ENCODE data around the gene CCDC34.

The CCDC34 gene, protein sequence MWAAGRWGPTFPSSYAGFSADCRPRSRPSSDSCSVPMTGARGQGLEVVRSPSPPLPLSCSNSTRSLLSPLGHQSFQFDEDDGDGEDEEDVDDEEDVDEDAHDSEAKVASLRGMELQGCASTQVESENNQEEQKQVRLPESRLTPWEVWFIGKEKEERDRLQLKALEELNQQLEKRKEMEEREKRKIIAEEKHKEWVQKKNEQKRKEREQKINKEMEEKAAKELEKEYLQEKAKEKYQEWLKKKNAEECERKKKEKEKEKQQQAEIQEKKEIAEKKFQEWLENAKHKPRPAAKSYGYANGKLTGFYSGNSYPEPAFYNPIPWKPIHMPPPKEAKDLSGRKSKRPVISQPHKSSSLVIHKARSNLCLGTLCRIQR

DNA sequence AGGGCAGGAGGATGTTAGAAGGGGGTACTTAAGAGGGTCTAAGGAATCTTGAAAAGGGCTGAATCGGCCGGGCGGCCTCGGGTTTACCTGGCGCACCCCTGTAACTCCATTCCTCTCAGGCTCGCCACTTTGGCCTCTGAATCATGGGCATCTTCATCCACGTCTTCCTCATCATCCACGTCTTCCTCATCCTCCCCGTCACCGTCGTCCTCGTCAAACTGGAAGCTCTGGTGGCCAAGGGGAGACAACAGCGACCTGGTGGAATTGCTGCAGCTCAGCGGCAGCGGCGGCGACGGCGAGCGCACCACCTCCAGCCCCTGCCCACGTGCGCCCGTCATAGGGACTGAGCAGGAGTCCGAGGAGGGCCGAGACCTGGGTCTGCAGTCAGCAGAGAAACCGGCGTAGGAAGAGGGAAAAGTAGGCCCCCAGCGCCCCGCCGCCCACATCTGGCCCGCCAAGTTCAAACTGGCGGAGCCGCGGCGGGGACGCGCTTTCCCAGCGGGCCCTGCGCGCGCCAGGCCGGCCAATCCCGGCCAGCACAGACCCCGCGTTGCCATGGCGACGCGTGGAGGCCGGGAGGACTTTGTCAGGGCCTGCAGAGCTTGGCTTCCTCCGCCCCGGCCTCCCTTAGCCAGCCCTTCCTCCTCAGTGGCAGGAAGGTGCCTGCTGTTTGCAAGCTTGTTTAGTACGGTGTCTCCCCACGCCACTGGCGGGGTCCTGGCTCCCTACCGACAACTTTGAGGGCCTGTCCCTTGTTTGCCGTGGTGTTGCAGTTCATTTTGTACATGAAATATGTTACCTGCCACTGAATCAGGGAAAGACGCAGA lies at the start of gene CCDC34:
CCDC34 (minus strand) TSS at position 467 of the 827 bp plus-strand sequence; CDS start at position 446, 21 bp downstream.
- DNase-seq = peak; percentile 84

DNA sequence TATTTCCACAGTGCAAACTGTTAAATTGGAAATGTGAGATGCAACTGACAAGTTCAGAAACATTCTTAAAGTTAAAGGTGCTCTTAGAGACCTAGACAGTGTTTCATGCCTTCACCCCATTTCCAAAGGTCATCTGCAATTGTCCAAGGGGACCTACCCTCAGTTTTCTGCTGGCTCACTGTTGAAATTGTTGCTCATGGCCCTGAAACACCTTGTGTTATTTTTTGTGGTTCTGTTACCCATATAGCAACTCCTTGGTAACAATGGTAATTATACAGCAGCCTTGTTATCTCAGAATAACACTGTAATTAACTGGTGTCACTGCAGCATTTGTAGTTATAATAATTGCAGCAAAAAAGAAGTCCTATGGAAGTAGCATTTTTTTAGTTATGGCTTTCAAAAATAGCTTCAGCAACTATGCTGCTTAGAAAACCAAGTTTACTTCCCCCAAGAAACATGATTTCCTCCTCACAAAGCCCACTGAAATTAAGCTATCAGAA lies 49.2 kb upstream of the CCDC34 start:
- no peak for DNase-seq

DNA sequence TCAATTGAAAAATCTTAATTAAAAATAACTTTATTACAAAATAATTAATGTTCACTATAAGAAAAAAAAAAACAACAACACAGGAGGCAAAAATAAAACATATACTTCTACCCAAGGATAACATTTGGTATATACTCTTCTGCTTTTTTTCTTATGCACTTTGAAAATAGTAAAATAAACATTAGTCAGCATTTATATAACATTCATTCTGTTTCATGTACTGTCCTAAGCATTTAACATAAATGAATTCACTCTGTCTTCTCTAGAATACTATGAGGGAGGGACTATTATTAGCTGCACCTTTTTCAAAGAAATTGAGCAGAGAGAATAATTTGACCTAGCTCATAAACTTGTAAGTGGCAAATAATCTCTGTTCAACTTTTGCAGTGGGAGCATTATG lies 48.3 kb upstream of the CCDC34 start:
- no peak for DNase-seq

DNA sequence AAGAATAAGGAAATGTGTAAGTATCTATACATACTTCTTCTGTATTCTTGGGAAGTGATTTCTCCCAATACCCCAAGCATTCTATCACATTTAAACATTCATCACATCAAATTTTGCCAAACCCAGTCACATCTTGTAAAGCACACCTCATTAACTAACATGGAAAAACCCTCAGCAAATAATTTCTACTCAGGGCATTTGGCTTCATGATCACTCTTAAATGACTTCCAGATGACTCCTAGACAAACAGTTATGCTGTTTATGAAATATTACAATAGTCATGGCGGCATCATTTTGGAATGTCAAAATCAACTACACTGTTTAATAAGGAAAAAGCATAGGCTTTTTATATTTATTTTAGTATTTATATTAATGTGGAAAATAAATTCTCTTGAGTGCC lies 47.3 kb upstream of the CCDC34 start:
- DNase-seq = no peak

DNA sequence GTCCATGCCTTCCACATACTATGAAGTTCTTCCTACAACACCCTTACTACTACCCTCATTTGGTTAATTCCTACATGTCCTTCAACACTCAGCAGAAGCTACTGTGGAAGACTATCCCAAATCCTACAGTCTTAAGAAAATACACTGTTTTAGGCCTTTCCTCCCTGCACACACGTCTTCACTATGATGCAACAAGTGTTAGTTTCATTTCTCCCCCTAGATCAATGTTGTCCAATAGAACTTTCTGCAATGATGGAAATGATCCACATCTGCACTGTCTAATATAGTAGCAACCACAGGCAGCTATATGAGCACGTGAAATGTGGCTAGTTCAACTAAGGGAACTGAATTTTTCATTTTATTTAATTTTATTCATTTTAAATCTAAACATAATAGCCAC lies 46.7 kb upstream of the CCDC34 start:
- DNase-seq = no peak

DNA sequence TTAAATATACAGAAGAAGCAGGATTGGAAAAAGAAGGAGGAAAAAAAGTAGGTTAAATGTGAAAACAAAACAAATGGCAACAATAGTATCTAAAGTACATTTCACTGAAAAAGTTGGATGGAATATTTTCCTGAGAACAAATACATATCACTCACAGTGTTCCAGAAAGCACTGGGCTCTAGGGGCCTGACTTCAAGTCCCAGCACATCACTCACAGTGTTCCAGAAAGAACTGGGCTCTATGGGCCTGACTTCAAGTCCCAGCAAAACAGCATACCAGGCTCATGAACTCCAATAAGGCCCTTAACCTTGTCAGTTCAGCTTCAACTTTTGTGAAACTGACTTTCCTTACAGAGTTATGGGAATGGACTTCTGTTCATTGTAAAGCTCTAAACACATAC lies 46.0 kb upstream of the CCDC34 start:
- DNase-seq = no peak

DNA sequence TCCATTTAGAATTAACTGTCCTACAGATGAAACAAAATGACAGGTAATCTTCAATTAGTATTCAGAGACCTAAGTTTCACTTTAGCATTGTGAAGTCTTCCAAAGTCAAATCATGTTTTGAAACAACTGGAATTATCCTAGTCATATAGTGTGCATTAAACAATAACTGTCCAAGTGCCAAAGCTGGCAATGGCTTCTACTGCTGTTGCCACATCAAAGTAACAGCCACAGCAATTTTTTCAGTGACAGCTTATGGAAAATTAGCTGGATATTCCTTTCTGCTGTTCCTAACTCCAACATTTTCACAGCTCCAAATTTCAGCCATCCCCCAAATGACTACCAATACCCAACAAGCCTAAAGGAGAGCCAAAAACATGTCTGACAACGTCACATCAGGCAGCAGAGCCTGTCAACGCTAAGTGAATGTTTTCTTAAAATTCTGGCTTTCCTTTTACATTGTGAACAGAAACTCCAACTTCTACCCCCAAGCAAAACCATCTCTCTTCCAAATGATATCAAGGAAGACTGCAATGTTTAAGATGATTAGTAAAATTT lies 45.3 kb upstream of the CCDC34 start:
- no peak for DNase-seq

DNA sequence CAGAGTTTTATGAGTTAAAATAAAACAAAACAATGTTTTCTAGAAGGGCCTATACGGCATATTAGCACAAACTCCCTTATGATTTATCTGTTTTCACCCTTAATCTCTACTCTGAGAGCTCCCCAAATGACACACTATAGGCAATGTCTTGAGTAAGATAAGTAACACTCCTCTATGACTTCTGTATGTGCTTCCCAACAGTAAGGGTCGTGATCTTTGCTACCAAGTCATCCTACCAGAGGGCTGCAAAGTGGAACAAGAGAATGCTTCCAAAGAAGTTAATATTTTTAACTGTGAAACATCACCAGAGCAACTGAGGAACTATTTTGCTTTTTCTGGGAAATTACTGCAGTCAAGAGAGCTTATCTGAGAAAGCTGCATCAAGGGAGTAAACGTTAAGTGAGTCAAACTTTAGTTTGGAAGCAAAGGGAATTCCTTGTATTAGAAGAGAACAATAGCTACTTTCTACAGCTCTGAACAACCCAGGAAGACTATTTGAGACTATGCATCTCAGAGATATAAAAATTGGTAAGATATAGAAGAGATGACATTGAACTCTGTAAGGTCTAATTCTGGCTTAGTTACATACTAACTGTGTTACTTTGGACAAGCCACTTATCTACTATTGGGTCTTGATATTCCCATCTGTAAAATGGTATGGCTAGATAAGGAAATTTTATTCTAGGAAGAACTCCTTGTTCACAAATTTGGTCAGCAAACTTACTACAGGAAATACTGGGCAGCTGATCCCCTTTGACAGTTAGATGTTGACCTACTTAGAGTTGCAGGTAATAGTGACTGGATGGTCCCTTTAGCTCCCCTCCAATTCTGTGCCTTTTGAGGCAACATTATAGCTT lies 43.7 kb upstream of the CCDC34 start:
- no peak for DNase-seq

DNA sequence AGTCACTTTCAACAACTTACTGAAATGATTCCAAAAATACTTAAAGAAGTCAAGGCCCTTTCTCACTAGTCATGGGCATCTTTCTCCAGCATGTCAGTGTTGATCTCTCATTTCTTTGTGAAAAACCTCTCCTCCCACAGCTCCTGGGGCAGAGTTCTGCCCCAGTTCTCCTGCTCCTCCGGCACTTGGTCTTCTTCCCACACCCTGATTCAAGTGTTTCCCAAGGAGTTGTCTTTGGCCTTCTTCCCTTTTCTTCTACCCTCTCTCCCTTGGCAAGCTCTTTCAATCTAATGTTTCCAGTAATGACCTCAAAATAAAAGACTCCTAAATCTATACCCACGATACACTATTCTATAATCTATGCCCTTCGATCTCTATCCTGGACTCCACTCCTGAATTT lies 42.1 kb upstream of the CCDC34 start:
- DNase-seq = no peak

DNA sequence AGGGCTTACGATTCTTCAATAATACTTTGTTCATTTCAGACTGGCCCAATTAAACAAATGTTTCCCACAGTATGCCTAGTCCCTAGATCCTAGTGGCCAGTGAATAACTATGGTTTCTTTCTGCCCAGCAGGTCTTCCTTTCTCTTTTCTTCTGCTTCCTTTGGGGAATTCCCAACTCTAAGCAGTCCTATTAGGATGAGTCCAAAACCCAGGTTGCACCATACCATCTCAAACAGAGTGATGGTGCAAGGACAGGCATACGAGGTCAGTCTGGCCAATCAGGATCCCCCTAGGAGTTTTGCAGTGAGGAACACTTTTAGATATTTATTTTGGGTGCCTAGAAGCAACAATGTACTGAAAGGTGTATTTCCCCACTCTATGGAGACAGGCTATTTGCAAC lies 41.4 kb upstream of the CCDC34 start:
- DNase-seq = no peak

DNA sequence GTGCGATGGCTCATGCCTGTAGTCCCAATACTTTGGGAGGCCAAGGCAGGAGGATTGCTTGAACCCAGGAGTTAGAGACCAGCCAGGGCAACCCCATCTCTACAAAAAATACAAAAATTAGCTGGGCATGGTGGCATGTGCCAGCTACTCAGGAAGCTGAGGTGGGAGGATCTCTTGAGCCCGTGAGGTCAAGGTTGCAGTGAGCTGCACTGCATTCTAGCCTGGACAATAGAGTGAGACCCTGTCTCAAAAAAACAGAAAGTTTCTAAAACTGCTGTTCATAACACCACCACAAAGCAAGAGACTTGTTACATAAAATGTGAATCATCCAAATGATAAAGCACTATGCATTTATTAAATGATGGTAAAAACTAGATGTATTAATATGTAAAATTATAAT lies 40.2 kb upstream of the CCDC34 start:
- DNase-seq = no peak

DNA sequence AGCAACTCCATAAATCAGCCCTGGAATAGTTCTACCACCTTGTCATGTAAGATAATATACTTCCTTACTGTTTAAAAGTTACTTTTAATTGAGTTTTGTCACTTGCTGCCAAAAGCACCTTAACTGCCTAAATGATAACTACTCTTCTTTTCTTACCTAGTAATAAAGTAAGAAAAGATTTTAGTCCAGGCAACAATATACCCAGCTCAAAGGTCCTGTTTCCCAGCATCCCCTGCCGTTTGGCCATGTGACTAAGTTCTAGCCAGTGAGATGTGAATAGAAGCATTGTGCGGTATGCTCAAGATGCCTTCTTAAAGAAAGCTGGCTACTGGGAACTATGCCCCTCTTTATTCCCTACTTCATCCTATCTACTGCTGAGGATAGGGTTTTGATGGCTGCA lies 39.4 kb upstream of the CCDC34 start:
- no peak for DNase-seq

DNA sequence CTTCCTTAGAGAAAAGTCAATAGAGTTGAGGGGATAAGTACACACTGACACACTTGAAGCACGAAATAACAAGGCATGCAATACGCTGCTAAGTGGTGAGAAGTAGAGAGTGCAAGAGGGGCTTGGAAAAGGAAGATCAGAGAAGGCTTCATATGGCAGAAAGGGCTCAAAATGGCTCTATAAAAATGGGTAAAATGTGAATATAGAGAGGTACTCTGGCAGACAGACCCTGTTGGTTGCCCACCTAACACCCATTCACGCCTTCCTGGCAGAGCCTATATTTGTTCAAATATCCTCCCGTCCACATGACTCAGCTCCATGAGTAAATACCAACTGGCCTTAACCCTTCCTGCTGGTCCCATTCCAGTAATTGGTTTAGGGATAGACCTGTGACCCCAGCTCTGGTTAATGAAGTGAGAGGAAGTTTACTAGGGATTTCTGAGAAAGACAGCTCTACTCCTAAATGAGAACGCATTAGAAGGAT lies 38.9 kb upstream of the CCDC34 start:
- no peak for DNase-seq

DNA sequence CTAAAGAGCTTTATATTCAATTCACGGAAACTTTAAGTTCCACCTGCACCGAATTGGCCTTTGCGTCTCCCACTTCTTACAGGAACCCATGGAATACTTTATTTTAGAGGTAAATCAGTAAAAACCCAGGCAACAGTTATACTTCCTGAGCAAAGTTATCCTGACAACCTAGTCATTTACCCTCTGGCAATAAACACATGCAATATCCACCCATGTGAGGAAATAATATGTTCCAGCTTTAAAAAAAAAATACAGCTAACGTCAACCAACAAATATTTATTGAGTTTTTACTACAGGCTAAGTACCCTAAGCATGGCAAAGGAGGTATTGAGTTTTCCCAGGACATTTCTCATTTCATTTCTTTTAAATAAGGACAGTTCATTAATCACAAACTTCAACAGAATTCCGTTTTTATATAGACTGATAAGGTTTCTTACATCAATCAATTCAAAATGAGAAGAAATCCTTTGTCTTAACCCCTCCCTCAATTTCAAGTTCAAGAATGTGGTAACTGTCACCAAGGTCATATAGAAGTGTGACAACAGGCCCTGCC lies 38.3 kb upstream of the CCDC34 start:
- DNase-seq = no peak

DNA sequence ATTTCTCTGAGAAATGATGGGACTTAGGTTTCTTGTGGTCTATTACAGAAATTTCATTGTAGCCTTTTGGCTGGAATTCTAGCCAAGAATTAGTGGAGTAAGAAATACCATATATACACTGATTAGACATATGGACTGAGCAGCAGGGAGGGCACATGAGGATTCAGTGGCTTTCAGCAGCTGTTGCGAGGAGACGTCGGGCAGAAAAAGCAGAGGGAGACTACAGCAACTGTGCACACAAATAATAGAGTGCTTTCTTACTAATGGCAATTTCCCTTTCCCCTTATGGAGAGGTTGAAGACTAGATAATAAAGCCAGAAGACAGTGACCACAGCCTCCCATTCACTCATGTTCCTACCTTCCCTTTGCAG lies 35.4 kb upstream of the CCDC34 start:
- no peak for DNase-seq

DNA sequence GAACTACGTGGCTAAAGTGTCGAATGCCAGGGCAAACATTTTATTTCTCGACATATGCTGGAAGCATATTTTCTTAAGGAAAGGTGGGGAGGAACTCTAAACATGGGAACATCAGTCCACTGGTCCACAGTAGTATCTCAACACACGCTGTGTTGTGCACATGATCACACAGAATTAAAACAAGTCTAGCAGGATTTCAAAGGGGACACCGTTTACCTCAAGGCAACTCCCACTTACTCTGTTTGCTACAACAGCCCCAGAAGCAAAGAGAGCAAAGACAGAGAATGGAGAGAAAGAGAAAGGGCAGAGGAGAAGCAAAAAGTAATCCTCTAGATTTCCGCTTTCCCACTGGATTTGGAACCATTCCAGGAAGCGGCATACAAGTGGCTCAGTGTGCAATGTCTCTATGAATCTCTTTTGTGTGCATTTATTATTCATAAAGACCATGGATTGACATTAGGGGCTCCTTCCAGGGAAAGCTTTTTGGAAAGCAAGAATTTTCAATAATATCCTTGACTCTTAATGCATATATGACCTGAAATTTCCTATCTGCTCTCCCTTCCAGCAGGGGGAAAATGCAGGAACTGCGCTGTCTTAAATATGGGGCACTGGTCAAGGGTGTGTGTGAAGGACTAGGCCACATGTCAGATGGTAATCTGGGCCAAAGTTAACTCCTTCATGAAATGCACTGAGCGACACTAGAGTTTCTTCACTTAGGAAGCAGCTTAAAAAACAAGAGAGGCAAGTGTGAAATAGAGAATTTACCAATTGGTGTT lies 34.8 kb upstream of the CCDC34 start:
- no peak for DNase-seq

DNA sequence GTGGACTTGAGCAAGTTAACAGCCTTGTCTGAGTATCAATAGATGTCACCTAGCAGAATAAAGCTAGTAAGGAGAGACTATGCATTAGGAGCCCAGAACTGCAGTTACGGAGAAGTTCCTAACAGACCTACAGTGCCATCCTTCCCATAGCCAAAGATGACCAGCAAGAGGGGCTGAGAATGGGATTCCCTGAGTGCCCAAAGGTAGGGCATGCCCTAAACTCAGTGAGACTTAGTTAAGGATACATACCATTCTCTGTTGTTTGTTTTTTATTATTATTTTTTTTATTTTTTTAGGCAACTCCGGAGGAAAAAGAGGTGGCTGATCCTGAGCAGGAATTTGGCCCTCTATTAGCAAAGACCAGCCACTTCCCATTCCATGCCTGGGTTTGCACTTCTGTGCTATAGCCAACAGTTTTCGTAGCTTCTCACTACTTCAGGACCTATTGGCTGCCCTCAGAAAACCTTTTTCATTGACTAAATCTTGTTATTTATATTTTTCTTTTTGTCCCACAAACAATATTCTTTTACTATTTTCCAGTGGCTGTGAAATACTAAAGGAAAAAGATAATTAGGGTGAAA lies 33.3 kb upstream of the CCDC34 start:
- no peak for DNase-seq

DNA sequence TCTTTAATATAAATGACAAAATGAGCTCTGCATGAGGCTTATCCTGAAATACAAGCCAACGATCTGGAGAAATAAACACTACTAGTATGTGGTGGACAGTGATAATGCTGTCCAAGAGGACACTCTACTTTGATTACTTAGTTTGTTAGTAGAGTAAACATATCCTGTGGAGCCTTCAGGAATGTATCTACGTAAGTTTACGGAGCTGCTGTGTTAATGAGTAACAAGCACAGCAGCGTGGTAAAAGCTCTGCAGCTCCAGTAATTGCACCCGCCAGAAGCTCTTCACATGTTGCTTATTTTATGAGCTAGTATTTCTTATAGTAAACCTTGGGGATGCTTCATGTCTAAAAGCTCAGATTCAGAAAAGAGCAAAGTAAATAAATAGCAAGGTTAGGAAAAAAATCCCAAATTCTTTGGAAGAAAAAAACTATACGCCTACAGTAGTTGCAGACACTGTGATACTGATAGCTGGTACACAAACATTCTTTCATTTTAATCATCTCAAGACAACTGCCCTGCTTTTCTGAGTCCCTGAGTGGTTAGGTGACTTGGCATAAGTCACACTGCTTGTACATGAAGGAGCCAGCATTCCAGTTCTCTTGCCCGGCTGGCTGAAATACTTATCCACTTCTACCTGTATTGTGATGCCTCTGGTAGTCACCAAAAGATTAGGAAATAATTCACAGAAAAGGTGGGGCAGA lies 32.7 kb upstream of the CCDC34 start:
- no peak for DNase-seq

DNA sequence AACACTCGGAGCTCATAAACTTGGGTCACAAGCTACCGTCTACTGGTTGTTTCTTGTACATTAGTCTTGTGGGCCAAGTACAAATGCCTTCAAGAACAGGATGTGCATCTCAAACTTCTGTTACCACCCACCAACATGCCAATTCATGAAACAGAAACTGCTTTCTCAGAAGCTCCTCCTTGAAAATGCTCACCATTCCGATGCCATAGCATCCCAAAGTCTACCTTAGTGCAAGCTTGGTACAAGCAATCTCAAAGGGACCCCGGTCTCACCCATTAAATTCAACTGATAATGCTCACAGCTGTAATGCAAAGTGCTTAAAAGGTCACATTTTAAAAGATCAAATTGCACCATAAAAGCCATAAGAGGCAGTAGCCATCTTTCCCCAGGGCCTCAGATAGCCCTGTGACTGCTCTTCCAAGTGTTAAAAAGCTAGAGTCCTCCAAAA lies 31.8 kb upstream of the CCDC34 start:
- DNase-seq = no peak

Measured in activated CD4-positive, CD25-positive, alpha-beta regulatory T cell treated with anti-CD3 and anti-CD28 coated beads, Interleukin-2, amount 50 U/mL, for 72 hours (primary cell).